ELF-1 (cell line): Measurements from ENCODE around the gene PIF1.
"Not testable (repeated sequence)": the region's sequence is repeated elsewhere in the genome, so short reads cannot be mapped to it uniquely, and the experiment has no call there.

ENCODE experiments used
- DNase-seq: peaks from one replicate; pipeline ENCODE4 v3.0.0-alpha.2; 2016; ENCODE audit warnings: low read depth, low spot score

Gene PIF1

DNA sequence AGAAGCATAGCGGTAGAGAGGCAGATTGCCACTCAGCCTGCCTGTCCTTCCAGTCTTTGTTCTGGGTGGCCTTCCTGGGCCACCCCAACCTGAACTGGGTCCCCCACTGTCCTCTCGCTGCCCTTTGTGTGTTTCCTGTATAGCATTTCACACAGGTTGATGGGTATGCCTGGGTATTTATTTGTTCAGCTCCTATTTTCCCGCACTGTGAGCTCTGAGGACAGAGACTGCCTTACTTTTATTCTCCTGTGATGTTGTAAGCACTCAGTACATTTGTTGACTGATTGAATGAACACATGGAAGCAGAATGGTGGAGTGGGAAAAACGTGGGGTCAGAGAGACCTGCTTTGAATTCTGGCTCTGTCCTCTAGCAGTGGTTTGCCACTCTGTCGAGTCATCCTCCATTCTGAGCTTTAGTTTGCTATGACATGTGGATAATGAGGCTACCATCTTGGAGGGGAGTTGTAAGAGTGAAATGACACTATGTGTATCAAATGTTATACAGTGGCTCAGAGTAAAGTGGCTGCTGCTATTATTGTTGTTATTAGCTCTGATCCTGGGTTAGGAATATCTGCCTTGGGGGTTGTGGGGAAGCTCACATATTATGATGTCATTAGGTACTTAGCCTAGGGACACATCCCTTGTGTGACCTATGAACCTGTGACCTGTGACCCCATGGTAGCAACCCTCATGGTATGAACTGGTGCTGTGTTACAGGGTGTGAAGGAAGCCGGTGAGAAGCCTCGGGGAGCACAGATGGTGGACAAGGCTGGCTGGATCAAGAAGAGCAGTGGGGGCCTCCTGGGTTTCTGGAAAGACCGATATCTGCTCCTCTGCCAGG lies 22.6 kb upstream of the PIF1 start:
- no peak for DNase-seq

DNA sequence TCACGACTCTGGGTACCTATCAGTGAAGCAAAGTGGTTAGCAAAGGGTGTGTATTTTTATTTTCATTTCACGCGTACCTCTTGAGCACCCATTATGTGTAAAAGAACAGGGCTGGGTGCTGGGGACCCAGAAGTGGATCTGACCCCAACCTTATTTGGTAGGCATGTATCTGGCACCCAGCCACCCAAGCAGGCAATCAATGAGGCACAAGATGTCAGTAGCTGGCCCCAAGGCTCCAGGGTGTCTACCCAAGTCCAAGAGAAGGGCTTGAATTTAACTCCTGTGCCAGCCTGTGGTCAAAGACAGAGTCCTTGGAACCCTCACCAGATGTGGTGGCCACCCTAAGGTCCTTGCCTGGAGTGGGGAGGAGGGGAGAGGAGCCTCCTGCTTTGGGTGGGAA lies 22.0 kb upstream of the PIF1 start:
- DNase-seq, result no peak

DNA sequence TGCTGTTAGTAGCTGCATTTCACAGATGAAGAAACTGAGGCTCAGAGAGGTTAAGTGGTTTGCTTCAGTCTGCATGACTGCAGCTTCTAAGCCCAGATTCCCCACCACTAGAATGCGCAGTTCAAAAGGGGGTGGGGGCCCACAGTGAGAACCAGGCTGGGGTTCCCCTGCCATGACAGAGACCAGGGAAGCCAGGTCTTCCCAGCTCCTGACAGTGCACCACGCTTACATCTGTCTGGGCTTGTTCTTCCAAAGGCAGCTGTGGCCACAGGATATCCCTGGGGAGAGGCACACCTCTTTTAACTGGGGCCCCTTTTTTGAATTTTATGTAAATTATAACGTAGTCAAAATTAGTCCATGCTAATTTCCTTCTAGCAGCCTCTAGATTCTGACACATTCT lies 21.6 kb upstream of the PIF1 start:
- no peak for DNase-seq

DNA sequence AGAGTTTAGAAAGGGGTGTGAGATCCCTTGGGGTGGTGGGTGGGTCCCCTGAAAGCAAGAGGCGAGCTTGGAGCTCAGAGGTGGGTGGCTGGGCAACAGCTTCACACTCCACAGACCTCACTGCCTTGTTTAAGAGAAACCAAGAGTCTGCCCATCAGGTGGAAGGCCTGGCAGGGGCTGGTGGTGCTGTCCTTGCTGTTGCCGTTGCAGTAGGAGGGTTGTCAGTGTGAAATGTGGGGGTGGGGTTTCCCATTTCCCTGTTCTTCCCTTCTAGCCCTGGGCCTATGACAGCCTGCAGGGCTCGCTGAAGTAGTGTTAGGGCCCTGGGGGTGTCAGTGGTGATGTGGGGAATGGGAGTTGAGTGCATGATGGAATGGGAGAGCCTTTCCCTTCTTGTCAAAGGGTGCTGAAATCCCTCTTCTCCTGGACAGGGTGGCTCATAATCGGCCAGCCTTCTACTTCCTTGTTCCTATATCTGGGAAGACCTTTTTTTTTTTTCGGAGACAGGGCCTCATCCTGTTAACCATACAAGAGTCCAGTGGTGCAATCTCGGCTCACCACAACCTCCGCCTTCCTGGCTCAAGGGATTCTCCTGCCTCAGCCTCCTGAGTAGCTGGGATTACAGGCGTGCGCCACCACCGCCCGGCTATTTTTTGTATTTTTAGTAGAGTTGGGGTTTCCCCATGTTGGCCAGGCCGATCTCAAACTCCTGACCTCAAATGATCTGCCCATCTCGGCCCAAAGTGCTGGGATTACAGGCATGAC lies 20.6 kb upstream of the PIF1 start:
- DNase-seq, result no peak

DNA sequence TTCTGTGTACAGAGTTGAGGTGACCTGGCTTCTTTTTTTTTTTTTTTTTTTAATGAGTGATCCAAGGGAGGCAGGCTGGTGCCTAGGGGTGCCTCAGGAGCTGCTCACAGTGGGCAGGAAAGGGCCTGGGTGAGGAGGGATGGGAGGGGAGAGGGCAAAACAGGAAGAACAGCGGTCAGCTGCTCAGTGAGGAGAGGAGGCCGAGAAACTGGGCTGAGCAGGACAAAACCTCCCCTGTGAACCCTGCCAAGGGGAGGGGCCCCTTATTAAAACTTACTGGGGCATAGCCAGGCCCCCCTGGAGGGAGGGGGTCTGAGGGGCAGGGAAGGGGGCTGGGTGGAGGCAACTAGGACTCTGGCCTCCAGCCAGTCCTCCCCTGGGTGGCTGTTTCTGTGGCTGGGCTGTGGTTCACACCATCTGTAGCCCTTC lies 19.8 kb upstream of the PIF1 start:
- no peak for DNase-seq

DNA sequence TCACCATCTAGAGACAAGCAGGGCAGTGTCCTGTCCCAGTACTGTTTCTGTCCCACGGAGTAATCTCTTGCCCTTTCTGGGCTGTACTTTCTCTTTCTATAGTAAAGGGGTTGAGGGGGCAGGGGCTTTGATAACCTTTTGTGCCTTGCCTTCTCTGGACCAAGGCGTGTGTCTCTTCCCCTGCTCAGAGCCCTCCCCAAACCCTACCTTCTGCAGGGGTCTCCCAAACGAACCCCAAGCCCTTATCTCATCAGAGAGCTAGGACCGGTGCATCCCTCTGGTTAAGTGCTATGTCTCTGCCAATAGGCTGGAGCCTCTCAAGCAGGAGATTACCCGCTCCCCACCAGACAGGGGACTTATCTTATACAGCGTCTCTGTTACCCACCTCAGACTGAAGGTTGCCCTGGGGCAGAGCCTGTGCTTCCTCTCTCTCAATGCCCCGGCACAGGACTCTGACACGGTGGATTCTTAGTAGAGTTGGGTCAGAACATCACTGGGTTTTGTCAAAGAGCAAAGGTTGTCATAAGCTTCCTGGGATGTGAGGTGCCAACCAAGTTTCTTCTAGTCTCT lies 19.2 kb upstream of the PIF1 start:
- DNase-seq, result no peak

DNA sequence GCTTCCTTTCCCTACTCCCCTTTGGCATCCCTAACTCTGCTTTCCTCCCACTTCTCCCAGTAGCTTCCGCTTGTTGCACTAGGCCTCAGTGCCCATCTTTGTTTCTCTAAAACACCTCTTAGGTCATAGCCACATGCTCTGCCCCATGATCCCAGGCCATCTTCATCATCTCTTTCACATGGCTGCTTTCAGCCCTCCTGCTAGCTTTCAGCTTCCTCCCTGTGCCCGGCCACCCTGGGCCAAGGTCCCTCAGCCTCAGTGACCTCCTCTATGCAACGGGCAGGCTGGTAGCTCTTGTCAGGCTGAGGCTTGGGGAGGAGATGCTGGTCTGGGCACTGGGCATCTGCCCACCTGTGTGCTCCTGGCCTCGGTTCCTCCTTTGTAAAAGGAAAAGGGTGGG lies 18.5 kb upstream of the PIF1 start:
- DNase-seq, result no peak

DNA sequence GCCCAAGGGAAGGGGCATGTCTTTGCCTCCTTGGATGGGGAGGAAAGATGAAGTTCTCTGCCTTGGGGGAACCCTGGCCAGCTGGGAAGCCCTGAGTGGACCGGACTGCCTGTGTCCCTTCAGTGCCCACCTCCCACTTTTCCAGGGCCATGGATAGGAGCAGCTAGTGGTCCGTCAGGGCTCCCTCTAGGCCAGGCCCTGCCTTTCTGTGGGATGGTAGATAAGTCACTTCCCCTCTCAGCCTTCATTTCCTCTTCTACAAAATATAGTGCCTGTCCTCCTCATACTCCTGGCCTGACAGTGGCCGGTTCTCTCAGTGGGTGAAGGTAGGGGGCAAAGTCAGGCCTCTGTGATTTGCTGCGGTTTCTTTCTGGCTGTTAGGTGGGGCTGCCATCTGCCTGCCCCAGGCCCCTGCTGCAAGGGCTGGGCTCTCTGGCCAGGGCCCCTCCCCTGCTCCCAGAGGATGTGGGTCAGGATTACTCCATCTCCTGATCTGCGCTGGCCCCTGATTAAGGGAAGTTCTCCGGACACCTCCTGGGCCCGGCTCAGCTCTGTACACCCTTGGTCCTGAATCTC lies 17.6 kb upstream of the PIF1 start:
- DNase-seq, result no peak

DNA sequence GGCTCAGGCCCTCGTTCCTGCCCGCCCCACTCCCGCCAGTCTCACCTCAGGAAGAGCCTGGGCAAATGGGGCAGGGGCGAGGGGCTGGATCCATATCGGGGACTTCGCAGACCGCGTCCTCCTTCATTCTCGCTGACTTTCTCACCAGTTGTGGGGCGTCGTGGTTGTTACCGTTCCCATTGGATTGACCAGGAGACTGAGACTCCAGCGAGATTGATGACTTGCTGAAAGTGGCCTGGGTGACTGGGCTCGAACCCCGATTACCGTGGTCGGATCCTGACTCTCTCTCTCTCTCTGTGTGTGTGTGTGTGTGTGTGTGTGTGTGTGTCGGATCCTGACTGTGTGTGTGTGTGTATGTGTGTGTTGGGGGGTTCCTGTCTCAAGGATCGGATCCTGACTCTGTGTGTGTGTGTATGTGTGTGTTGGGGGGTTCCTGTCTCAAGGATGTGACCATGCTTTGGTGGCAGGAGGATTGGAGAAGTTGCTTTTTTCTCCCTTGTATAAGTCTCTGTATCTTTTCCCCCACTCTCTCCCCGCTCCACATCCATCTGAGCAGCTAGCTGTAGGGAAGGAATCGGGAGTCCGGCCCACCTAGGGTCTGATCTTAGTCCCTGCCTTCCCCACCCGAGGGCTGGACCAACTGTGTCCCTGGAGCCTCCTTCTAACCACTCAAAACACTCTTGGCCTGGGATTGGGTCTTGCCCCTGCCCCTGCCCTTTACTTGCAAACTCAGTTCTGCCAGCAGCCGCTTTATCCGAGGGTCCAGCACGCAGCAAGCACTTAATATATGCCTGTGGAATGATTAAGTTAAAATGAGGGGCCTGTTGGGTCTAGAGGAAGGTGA lies 16.9 kb upstream of the PIF1 start:
- DNase-seq, result peak; percentile 53

DNA sequence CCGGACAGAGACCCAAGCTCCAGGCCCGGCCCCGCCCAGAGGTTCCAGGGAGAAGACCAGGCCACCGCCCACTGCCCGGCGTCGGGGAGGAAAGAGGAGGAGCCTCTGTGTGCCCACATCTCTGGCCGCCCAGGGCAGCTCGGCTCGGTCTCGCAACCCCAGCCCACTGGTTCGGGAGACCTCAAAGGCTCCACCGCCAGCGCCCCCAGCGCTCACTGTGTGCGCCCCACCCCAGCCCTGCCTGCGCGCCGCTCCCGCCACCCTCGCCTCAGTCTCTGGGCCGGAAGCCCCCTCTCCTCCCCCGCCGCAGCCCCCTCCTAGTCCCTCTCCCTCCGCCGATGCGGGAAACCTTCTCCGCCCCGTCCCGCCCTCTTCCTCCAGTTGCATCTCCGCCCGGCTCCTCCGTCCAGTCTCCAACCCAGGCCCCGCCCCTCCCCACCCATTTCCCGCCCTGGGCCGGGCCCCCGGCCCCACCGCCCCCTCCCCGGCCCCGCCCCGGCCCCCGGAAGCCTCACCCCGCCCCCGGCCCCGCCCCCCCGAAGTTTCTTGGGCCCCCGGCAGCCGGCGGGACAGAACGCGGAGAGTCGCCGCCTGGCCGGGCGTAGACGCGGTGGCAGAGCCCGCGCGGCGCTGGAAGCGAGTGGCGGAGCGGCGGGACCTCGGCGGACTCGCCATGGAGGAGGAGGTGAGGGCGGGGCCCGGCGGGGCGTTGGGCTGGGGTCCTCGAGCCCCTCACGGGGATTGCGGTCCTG lies 16.1 kb upstream of the PIF1 start, which contains the start of gene PLEKHO2:
Gene PLEKHO2, plus strand, starts transcription at position 572 of the 752 bp plus-strand sequence. Its CDS starts 102 bp downstream, at position 674.
- peak; percentile 94 for DNase-seq

DNA sequence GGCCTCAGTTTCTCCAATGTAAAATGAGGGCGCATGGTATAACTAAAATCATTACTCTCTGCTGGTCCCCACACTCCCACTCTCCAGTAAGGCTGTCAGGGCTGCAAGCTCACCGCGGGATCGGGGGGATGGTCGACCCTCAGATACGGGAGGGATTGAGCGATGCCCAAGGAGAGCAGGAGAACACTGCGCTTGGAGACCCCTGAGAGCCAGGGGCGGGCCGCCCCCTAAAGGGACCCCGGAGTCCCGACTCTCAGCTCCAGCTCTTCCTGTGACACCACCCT lies 15.6 kb upstream of the PIF1 start:
- no peak for DNase-seq

DNA sequence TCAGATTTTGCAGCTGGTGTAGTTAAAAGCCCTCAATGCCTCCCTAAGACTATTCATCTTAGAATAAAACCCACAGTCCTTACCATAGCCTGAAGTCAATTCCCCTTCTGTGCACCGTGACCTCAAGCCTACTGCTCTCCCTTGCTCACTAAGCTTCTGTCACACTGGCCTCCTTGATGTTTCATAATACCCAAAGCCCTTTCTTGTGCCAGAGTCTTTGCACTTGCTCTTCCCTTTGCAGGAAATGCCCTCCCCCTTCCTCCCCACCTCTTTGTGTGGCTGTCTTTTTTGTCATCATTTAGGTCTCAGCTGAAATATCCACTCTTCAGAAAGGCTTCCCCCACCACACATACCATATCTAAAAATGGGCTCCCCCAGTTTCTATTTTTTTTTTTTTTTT lies 12.1 kb upstream of the PIF1 start:
- DNase-seq, result no peak

DNA sequence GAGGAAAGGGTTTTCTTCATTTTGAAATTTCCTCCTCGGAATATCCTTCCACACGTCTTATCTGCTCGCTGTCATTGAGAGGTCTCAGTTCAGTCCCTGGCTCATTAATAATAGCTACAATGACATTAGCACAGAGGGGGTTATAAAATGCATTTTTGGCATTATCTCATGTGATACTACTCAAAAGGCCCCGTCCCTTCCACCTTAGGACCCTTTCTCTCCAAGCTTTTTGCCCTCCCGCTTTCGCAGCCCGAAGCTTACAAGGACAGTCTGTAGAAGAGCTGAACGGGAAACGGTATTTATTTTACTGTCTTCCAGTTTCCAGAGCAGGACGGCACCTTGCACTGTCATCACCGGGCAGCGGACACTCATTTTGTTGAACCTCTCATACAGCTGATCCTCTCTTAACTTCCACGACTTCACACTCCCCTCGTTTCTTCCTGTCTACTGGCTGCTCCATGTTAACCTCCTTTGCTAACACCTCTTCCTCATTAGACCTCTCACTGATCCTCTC lies 10.6 kb upstream of the PIF1 start:
- DNase-seq, result no peak

DNA sequence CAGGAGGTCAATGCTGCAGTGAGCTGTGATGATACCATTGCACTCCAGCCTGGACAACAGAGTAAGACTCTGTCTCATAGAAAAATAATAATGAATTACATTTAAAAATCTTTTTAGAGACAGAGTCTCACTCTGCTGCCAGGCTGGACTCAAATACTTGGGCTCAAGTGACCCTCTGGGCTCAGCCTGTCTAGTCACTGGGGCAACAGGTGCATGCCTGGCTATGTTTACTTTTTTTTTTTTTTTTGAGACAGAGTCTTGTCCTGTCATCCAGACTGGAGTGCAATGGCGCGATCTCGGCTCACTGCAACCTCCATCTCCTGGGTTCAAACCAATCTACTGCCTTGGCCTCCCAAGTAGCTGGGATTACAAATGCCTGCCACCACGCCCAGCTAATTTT lies 8.2 kb upstream of the PIF1 start:
- no peak for DNase-seq

DNA sequence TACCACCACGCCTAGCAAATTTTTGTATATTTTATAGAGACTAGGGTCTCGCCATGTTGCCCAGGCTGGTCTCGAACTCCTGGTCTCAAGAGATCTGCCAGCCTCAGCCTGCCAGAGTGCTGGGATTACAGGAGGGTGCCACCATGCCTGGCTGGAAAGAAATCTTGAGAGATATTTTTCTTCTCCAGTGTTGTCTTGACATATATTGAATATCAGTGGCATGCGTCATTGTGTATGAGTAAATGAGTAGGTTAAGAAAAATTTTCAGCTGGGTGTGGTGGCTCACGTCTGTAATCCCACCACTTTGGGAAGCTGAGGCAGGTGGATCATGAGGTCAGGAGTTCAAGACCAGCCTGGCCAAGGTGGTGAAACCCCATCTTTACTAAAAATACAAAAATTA lies 3.5 kb upstream of the PIF1 start:
- DNase-seq, result no peak

DNA sequence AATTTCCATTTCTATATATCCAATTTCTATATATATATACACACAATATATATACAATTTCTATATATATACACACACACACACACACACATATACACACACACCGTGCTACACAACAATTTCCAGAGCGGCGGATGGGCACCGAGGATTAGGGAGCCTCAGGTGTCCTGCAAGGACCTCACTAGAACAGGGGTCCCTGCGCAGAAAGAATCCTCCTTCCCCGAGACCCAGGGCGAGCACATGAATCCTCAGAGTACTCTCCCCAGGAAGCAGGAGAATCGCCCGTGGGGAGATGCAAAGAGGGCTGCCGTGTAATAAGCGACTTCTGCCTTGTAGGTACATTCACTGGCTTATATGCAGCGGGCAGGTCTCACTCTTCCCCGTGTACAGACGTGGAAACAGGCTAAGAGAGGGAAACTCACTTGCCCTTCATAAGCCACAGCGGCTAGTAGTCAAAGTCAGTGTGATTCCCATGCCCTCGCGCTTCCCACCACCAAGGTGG lies 467 bp downstream of the PIF1 start:
- DNase-seq, result no peak

DNA sequence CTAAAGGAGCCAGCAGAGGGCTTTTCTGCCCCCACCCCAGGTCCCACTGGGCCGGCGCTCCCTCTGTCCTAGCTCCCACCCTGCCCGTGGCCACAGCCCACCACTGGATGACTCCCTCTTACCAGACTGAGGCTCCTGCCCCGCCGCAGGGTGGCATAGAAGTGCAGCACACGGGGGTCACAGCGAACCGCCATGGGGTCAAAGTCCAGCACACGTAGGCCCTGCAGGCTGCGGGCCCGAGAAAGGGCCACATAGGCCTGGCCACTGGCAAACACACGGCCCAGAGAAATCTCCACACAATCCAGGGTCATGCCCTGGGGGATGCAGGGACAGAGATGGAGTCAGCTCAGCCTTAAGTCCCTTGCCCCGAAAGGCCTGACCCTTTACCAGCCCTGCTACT lies 9.0 kb downstream of the PIF1 start:
- no peak for DNase-seq

DNA sequence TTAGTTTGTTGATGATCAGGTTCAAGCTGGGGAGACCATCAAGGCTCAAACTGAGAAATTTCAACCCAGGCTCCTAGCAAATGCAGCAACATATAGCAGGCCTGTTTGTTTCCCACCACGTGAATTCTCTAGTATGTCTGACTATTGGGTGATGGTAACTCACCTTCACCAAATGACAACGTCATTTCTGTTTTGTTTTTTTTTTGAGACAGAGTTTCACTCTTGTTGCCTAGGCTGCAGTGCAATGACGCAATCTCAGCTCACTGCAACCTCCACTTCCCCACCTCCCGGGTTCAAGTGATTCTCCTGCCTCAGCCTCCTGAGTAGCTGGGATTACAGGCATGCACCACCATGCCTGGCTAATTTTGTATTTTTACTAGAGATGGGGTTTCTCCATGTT lies 10.5 kb downstream of the PIF1 start:
- DNase-seq, result not testable (repeated sequence)

DNA sequence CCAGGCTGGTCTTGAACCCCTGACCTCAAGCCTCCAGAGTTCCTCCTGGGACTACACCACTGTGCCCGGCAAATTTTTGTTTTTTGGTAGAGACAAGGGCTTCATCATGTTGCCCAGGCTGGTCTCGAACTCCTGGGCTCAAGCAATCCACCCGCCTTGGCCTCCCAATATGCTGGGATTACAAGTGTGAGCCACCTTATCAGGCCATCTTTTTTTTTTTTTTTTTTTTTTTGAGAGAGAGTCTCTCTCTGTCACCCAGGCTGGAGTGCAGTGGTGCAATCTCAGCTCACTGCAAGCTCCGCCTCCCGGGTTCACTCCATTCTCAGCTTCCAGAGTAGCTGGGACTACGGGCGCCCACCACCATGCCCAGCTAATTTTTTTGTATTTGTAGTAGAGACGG lies 11.2 kb downstream of the PIF1 start:
- DNase-seq, result not testable (repeated sequence)

DNA sequence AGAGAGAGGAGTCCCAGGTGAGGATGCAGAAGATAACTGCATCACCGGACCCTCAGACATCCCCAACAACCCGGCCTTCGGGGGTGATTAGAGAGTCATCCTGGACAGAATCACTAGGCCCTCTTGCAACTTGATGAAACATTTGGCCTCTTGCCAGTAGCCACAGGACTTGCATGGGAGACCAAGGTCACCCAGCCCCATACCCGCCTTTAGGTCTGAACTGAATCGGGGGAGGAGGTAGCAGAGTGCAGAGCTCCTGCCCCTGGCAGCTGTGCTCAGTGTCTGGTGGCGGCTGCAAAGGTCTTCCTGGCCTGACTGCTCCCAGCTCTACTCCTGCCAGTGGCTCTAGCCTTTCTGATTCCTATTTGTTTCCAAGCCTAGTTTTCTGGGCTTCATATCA lies 12.4 kb downstream of the PIF1 start:
- DNase-seq, result peak; percentile 35
